Measurements from ENCODE around the gene TRUB1.

Gene TRUB1

DNA sequence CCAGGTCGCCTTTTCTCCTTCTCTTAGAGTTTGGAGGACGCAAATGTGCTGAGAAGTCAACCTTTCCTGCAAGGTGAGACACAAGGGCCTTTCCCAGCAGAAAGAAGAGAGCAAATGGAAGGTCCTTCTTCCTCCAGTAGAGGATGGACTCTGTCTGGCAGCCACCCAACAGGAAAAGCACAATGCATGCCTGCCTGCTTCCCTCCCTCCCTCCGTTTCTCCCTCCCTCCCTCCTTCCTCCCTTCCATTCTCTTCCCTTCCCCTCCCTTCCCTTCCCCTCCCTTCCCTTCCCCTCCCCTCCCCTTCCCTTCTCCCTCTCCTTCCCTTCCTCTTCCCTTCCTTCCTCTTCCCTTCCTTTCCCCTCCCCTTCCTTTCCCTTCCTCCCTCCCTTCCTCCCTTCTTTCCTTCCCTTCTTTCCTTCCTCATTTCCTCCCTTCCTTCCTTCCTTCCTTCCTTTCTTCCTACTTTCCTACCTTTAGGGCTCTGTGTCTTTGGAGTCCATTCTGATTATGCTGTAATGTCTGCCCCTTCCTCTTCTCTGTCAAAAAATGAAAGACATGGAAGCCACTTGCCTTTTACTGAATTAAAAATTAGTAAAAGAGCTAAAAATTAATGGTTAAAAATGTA is 66.4 kb downstream of the TRUB1 start:
- TF ChIP-seq, protein P1, sequence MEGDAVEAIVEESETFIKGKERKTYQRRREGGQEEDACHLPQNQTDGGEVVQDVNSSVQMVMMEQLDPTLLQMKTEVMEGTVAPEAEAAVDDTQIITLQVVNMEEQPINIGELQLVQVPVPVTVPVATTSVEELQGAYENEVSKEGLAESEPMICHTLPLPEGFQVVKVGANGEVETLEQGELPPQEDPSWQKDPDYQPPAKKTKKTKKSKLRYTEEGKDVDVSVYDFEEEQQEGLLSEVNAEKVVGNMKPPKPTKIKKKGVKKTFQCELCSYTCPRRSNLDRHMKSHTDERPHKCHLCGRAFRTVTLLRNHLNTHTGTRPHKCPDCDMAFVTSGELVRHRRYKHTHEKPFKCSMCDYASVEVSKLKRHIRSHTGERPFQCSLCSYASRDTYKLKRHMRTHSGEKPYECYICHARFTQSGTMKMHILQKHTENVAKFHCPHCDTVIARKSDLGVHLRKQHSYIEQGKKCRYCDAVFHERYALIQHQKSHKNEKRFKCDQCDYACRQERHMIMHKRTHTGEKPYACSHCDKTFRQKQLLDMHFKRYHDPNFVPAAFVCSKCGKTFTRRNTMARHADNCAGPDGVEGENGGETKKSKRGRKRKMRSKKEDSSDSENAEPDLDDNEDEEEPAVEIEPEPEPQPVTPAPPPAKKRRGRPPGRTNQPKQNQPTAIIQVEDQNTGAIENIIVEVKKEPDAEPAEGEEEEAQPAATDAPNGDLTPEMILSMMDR (IDR thresholded peaks at IDR 0.05; ENCODE audit: low read depth, low read length) = no peak
- TF ChIP-seq POLR2A (IDR thresholded peaks at IDR 0.05; ENCODE audit: extremely low read depth, insufficient read length) = no peak
- no peak for TF ChIP-seq MYC (IDR thresholded peaks at IDR 0.05; ENCODE audit: low read depth, low read length)
- TF ChIP-seq MAX (IDR thresholded peaks at IDR 0.05; ENCODE audit: low read depth, low read length) = no peak
- no peak for DNase-seq (ENCODE audit: low read depth)
- H3K4me3 ChIP-seq (ENCODE audit: low read depth, low read length) = no peak overlapping the region

DNA sequence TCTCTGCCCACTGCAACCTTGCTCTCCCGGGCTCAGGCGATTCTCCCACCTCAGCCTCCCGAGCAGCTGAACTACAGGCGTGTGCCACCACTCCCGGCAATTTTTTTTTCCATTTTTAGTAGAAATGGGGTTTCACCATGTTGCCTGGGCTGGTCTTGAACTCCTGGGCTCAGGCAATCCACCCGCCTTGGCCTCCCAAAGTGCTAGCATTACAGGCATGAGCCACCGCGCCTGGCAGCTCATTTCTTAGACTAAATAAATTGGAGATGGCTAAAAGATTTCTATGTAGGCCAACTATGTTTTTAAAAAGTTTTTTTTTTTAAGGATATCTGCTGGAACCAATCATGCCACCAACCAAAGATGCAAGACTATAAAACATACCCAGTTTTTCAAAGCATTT is 67.8 kb downstream of the TRUB1 start:
- H3K4me3 ChIP-seq (ENCODE audit: low read depth, low read length) = no peak overlapping the region
- DNase-seq (ENCODE audit: low read depth) = no peak
- TF ChIP-seq, protein P1 (IDR thresholded peaks at IDR 0.05; ENCODE audit: low read depth, low read length) = no peak
- TF ChIP-seq MAX (IDR thresholded peaks at IDR 0.05; ENCODE audit: low read depth, low read length) (no peak), POLR2A (IDR thresholded peaks at IDR 0.05; ENCODE audit: extremely low read depth, insufficient read length) (no peak), MYC (IDR thresholded peaks at IDR 0.05; ENCODE audit: low read depth, low read length) (no peak)

GRCh38 chr10:115018185-115018931 is 80.4 kb downstream of the TRUB1 start:
- TF ChIP-seq, protein P1 (IDR thresholded peaks at IDR 0.05; ENCODE audit: low read depth, low read length) = no peak
- TF ChIP-seq POLR2A (IDR thresholded peaks at IDR 0.05; ENCODE audit: extremely low read depth, insufficient read length) = no peak
- TF ChIP-seq MAX (IDR thresholded peaks at IDR 0.05; ENCODE audit: low read depth, low read length) = no peak
- TF ChIP-seq MYC (IDR thresholded peaks at IDR 0.05; ENCODE audit: low read depth, low read length) = no peak
- DNase-seq (ENCODE audit: low read depth) = no peak
- H3K4me3 ChIP-seq (ENCODE audit: low read depth, low read length) = no peak overlapping the region

DNA sequence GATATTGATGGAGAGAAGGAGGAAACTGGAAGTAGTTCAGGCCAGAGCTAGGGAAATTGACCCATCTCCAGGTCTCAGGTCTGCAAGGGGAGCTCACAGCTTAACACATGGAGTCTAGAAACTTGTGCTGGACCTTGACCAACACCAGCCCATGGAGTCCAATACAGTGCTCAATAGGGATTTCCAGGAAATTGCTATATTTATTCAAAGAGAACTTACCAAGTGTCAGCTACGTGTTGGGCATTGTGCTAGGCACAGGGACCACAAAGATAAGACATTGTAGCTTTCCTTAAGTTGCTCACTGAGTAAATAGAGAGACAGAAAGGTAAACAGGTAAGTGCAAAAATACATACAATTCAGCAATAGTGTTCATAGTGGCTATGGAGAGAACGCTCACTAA is 82.5 kb downstream of the TRUB1 start:
- H3K4me3 ChIP-seq (ENCODE audit: low read depth, low read length) = no peak overlapping the region
- DNase-seq (ENCODE audit: low read depth) = no peak
- no peak for TF ChIP-seq MYC (IDR thresholded peaks at IDR 0.05; ENCODE audit: low read depth, low read length)
- TF ChIP-seq, protein P1 (IDR thresholded peaks at IDR 0.05; ENCODE audit: low read depth, low read length) = no peak
- TF ChIP-seq POLR2A (IDR thresholded peaks at IDR 0.05; ENCODE audit: extremely low read depth, insufficient read length) = no peak
- no peak for TF ChIP-seq MAX (IDR thresholded peaks at IDR 0.05; ENCODE audit: low read depth, low read length)

- no peak overlapping the region for H3K4me3 ChIP-seq (ENCODE audit: low read depth, low read length)
- no peak for TF ChIP-seq MYC (IDR thresholded peaks at IDR 0.05; ENCODE audit: low read depth, low read length)
- no peak for TF ChIP-seq POLR2A (IDR thresholded peaks at IDR 0.05; ENCODE audit: extremely low read depth, insufficient read length)
- TF ChIP-seq MAX (IDR thresholded peaks at IDR 0.05; ENCODE audit: low read depth, low read length) = no peak
- TF ChIP-seq, protein P1 (IDR thresholded peaks at IDR 0.05; ENCODE audit: low read depth, low read length) = no peak
Observed at GRCh38 chr10:115022733-115023132, 84.7 kb downstream of the TRUB1 start.

More at GRCh38 chr10:115022733-115023132, 84.7 kb downstream of the TRUB1 start:
- no peak for DNase-seq (ENCODE audit: low read depth)

All from NB4 (cell line).